HG03342 (cell line): ENCODE results near the gene FAM184B.

Experiments
- ATAC-seq: cut with Tn5 transposase; IDR thresholded peaks from one replicate; pipeline ENCODE4 v1.9.1; 2021; ENCODE audit warnings: mild to moderate bottlenecking, moderate library complexity; ENCODE audit not compliant: unreplicated experiment

FAM184B gene

GRCh38 chr4:17642398-17642783 lies 139.0 kb downstream of the FAM184B start:
- no peak for ATAC-seq

- ATAC-seq = no peak
Observed at GRCh38 chr4:17639136-17639535, 142.3 kb downstream of the FAM184B start.

GRCh38 chr4:17636696-17637622 lies 144.5 kb downstream of the FAM184B start:
- peak; percentile 89 for ATAC-seq

DNA sequence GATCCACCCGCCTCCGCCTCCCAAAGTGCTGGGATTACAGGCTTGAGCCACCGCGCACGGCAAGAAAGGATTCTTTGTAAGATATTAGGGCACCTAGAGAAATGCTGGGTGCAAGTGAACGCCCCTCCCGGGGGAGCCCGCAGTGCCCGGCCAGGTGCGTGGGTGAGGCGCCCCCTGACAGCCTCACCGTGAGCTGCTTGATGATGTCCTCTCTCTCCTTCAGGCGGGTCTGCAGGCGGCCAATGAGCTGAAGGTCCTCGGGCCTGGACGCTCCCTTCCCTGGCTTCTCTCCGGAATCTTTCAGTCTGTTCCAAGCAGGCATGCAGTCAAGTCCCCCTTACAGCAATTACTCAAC lies 145.1 kb downstream of the FAM184B start:
- ATAC-seq = peak; percentile 16

GRCh38 chr4:17635056-17635455 lies 146.4 kb downstream of the FAM184B start:
- no peak for ATAC-seq

DNA sequence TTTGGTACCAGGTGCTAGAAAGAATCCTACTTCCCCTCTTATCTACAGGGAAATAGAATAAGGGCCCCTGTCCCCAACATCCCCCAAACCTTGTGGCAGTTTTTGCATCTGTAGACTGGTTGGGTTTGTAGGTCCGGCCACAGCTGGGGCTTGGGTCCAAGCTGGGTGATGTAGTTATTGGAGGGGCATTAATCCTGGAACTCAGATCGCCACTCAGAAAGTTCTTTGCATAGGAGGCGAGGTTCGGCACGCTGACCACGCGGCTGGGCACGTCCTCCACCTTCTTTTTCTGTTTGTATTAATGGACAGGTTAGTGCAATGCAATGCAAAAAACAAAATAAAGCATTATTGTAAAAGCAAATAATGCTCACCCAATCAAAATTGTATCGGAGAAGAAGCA lies 147.8 kb downstream of the FAM184B start:
- ATAC-seq = no peak

DNA sequence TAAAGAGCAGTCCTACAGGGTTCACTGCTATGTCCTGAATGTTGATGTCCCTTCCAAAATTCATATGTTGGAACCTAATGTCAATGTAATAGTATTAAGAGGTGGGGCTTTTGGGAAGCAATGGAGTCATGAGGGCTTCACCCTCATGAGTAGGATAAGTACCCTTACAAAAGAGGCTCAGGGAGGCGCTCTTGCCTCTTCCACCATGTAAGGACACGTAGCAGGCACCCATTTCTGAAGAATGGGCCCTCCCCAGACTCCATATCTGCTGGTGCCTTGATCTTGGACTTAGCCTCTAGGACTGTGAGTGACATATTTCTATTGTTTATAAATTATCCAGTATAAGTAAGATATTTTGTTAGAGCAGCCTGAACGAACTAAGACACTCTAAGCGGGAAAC lies 151.2 kb downstream of the FAM184B start:
- no peak for ATAC-seq

GRCh38 chr4:17624821-17625220 lies 156.6 kb downstream of the FAM184B start:
- no peak for ATAC-seq

DNA sequence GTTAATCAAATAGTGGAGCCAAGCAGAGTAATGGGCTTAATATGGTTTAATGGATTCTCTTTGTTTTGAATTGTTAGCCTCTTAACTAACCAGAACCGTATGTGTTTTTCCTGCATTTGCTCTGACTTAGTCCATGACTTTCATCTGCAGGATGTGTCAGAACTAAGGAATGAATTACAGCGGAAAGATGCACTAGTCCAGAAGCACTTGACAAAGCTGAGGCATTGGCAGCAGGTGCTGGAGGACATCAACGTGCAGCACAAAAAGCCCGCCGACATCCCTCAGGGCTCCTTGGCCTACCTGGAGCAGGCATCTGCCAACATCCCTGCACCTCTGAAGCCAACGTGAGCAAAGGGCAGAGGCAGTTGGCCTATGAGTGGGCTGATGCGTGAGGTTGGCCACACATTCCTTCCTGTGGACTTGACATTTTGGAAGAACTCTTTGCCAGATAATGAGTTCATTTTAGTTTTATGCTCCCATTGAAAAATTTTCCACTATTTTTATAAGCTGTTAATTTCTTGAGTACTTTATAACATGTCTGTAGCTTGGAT lies 157.9 kb downstream of the FAM184B start:
- no peak for ATAC-seq

GRCh38 chr4:17619416-17620105 lies 161.9 kb downstream of the FAM184B start:
- ATAC-seq = no peak

DNA sequence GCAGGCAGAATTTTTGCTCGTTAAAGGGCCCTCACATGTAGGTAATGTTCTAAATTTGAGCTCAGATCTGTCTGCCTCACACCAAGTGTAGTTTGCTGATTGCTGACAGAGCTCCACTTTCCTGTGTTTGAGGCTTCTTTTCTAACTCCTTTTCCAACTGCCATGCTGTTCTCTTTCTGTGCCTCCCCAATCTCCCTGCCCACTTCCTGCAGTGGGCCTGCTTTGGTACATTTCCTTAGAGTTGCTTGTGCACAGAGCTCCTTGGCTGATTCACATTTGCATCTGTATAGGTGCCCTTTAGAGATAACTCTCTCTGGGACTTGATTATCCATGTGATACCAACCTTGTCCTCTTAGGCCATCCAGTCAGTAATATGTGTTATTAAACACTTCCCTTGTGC lies 162.5 kb downstream of the FAM184B start:
- ATAC-seq = no peak

GRCh38 chr4:17616283-17616682 lies 165.1 kb downstream of the FAM184B start:
- no peak for ATAC-seq

DNA sequence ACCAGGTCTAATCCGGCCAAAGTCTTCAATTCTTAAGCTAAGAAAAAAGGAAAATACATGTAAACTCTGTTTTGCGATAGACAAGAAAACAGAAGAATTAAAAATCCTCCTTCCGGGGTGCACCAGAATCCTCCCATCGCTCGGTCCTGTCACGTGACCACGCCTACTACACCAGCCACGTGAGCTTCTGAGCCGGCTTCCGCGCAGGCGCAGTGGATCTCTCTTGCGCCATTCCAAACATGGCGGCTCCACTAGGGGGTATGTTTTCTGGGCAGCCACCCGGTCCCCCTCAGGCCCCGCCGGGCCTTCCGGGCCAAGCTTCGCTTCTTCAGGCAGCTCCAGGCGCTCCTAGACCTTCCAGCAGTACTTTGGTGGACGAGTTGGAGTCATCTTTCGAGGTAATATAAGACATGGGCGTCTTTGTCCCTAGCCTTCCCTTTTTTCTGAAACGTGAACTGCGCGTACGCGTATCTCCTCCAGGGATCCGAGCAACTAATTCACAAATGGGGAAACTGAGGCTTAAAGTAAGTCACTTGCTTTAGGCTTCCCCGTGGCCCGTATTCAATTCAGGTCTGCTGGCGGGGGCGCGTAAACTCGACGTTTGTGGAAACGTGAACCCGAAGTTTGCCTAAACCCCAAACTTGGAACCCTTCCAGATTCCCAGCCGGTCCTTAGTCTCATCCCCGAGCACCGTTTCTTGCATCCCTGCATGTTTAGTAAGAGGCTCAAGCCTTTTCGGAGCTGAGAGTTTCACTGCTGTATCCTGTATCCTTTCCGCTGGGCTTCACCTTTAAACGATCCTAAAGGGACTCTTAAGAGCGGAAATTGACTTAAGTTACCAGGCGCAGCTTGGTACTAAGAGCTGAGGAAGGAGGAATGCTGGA lies 166.8 kb downstream of the FAM184B start, which contains the start of gene MED28:
Gene MED28 (plus strand): TSS at position 226 of the 884 bp plus-strand sequence. CDS start 14 bp downstream, at position 240.
- ATAC-seq = peak; percentile 94

GRCh38 chr4:17613761-17614415 lies 167.5 kb downstream of the FAM184B start:
- ATAC-seq = peak; percentile 42

DNA sequence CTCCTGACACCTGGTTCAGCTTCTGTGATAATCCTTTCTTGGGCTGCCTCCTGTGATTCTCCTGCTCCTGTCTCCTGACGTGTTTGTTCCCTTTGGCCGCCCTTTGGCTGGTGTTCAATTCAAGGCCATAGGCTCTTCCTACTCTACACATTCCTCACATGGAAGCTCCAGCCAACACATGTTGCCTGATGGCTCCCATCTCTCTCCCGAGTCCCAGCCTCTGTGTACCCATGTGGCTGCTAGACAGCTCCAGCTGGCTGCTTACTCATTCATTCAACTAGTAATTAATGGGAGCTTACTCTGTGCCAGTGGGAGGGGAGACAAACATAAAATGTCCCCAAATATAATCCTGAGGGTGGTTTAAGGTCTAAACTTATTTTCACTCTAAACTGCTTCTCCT lies 176.2 kb downstream of the FAM184B start:
- no peak for ATAC-seq

- no peak for ATAC-seq
Observed at GRCh38 chr4:17599826-17600225, 181.6 kb downstream of the FAM184B start.

DNA sequence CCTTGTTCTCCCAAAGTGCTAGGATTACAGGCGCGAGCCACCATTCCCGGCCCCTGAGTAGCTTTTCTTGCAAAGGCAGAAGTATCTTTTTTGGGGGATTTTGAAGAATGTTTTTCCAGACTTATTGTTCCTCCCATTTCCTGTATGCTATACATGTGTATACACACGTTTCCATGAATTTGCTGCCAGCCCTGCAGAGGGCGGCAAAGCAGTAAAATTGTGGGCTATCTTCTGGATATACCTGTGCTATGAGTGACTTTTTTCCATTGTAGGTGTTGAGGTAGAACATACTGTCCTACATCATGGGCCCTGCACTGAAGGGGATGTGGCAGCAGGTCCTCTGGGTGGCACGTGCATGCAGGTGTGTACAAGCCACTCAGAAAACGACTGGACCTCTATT lies 183.9 kb downstream of the FAM184B start:
- no peak for ATAC-seq

DNA sequence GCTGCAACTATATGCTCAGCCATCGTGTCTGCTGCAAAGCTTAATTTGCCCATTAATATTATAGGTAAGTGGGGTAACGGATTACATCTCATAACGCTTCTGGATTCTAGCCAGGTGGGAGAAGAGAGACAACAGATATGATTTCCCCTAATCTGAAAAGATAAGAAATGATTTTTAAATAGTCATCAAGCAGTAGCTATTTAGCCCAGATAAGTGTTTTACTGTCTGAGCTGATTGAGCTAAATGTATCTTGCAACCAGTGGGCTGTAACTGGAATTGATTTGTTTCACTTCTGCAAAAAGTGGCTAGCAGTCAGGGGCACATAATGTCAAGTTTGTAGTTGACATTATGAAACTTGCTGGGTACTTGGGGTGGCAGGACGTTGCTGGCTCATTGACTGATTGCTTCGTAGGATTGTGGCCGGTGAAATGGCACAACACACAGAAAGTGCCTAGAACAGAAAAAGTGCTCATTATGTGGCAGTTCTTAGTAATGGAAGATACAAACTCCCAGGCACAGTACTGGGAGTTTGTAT lies 185.9 kb downstream of the FAM184B start:
- ATAC-seq = peak; percentile 86

GRCh38 chr4:17589355-17589754 lies 192.1 kb downstream of the FAM184B start:
- no peak for ATAC-seq
